ENCODE measurements around the gene TMEM218. TPM values are rescaled to one million over a fixed set of nuclear protein-coding genes. Genes with fewer than 3 reads are reported as not detected.

TMEM218 gene
- total and polyA plus RNA-seq, 2 donors (not counting 3 experiments of a cell fraction or from before 2014, with no cell fraction given): 23.8 to 45.1 TPM

GRCh38 chr11:125139778-125140177 lies 28.4 kb upstream of the TMEM218 start:
- Histone ChIP-seq H3K9me1 (replicated peaks; ENCODE audit: control insufficient read depth, extremely low read depth, insufficient read depth, low read length) (no peaks in the 10 kb centered on the region), H3K9ac (replicated peaks; ENCODE audit: extremely low read depth, insufficient read depth, low read length) (no peak overlapping the region), H3K4me2 (ENCODE audit: insufficient read depth, low read length) (no peak overlapping the region), H3K4me1 (ENCODE audit: control insufficient read depth, extremely low read depth, insufficient read depth, low read length) (no peaks in the 10 kb centered on the region), H3K27ac (ENCODE audit: insufficient read depth, low read depth, low read length) (no peak overlapping the region), H3K4me3 (replicated peaks in 1 of 3; ENCODE audit: insufficient read depth in 1 of 3, low read depth in 1 of 3, low read length in 3 of 3) (no peak overlapping the region), H4K20me1 (replicated peaks; ENCODE audit: control insufficient read depth, extremely low read depth, insufficient read depth, low read length) (no peaks in the 10 kb centered on the region), H2AFZ (ENCODE audit: low read depth, low read length) (no peak overlapping the region), H3K27me3 (ENCODE audit: control insufficient read depth in 2 of 2, insufficient read depth in 2 of 2, low read length in 2 of 2) (peaks cover 7 to 10% of the 10 kb centered on the region in 2 experiments), H3K36me3 (ENCODE audit: control insufficient read depth in 2 of 2, extremely low read depth in 1 of 2, insufficient read depth in 2 of 2, low read length in 2 of 2) (no peaks in the 10 kb centered on the region), H3K9me3 (replicated peaks; ENCODE audit: control insufficient read depth, insufficient read depth, low read length) (no peaks in the 10 kb centered on the region), H3K79me2 (ENCODE audit: control insufficient read depth, insufficient read depth, low read length) (no peaks in the 10 kb centered on the region)
- dilution Hi-C loops (cut with MboI; ENCODE audit: extremely low pct_ligation_motif_present, low sequenced_read_pairs) (no loop called here), intact Hi-C loops (cut with micrococcal nuclease) (loop anchor here (2.0 kb wide), 2 partner anchors 169 to 263 kb away; no protein-coding TSS in a partner anchor)
- TF ChIP-seq JUN (IDR thresholded peaks at IDR 0.05; ENCODE audit: borderline replicate concordance, insufficient read depth, insufficient read length, low read depth) (no peak), POLR2AphosphoS5 (IDR thresholded peaks at IDR 0.05; ENCODE audit: insufficient read depth, low read depth, low read length) (no peak), FOS (IDR thresholded peaks at IDR 0.05; ENCODE audit: borderline replicate concordance, insufficient read depth, low read length) (no peak), MAX (IDR thresholded peaks at IDR 0.05; ENCODE audit: insufficient read depth, insufficient read length) (no peak), CTCF (IDR thresholded peaks at IDR 0.05; ENCODE audit: extremely low read depth in 1 of 2, insufficient read depth in 1 of 2, low read depth in 1 of 2, low read length in 2 of 2) (no peak), GATA2 (IDR thresholded peaks at IDR 0.05; ENCODE audit: insufficient read depth, insufficient read length, low read depth, low read length) (no peak), EZH2 (IDR thresholded peaks at IDR 0.05; ENCODE audit: borderline replicate concordance, low read depth, low read length, severe bottlenecking) (no peak), POLR2A (IDR thresholded peaks at IDR 0.05; ENCODE audit: low read depth, low read length) (no peak), MYC (IDR thresholded peaks at IDR 0.05; ENCODE audit: low read depth, low read length) (no peak)
- DNase-seq (ENCODE audit: low read depth, low spot score) (no peak), FAIRE-seq (no peak)
- ChIA-PET CTCF (interaction anchor here (0.7 to 5.9 kb wide), 12 partner anchors 9 to 266 kb away, joined by 3 to 141 read pairs (median 12); no protein-coding TSS in a partner anchor), POLR2A (no interaction called here)
- no TSS peak for BruUV-seq (replicated peaks)
